Astrocyte (in vitro differentiated cells and primary cell): Measurements from ENCODE around the gene THUMPD1.
"Not testable (repeated sequence)": the region's sequence is repeated elsewhere in the genome, so short reads cannot be mapped to it uniquely, and the experiment has no call there.

ENCODE experiments used
- CTCF ChIP-seq: IDR thresholded peaks from 2 replicates; pipeline ENCODE4 v1.5.1; 2011; ENCODE audit warnings: low read depth, mild to moderate bottlenecking, inconsistent platforms, low read length, moderate library complexity; ENCODE audit not compliant: insufficient read depth
- EZH2 ChIP-seq: IDR thresholded peaks from 2 replicates; pipeline ENCODE4 v1.6.1; 2012; ENCODE audit warnings: mild to moderate bottlenecking, low read length, inconsistent platforms; ENCODE audit not compliant: insufficient read depth

GRCh38 chr16:20701692-20702091, 39.9 kb downstream of the THUMPD1 start:
- not testable (repeated sequence) for TF ChIP-seq CTCF, EZH2
